Measurements from ENCODE around the gene CD59. TPM values are rescaled to one million over a fixed set of nuclear protein-coding genes. Genes with fewer than 3 reads are reported as not detected.
A peak's percentile ranks its signal among the peaks of the same experiment; 100 is the strongest.

Gene CD59
- total RNA-seq, 1 experiment from 2014 or later, result 736 TPM

- in situ Hi-C loops (cut with HindIII; ENCODE audit: low pct_unique_long_range_greater_than_20kb, low sequenced_read_pairs), result no loop called here
- Histone ChIP-seq H3K27ac (ENCODE audit: low read length) (no peak overlapping the region), H3K4me1 (ENCODE audit: control insufficient read depth, insufficient read depth, low read length) (no peaks in the 10 kb centered on the region), H3K36me3 (ENCODE audit: control insufficient read depth, insufficient read depth, low read length) (no peaks in the 10 kb centered on the region), H3K27me3 (ENCODE audit: control insufficient read depth, insufficient read depth, low read length) (no peaks in the 10 kb centered on the region), H3K9me3 (ENCODE audit: control insufficient read depth, insufficient read depth, low read depth, low read length) (no peaks in the 10 kb centered on the region), H3K4me3 (ENCODE audit: low read depth in 2 of 2, low read length in 2 of 2) (no peak overlapping the region)
- TF ChIP-seq SIN3A (IDR thresholded peaks at IDR 0.05; ENCODE audit: borderline replicate concordance, insufficient read depth, low read depth, low read length), result no peak
- TF ChIP-seq CTCF (IDR thresholded peaks at IDR 0.05), result no peak
- no peak for TF ChIP-seq POLR2AphosphoS5 (IDR thresholded peaks at IDR 0.05; ENCODE audit: low read depth, low read length)
- TF ChIP-seq REST (IDR thresholded peaks at IDR 0.05; ENCODE audit: insufficient read depth in 1 of 2, low read depth in 2 of 2, low read length in 1 of 2), result no peak
- no peak for TF ChIP-seq TCF7L2 (IDR thresholded peaks at IDR 0.05; ENCODE audit: low read depth, low read length)
- intact Hi-C loops (cut with micrococcal nuclease; ENCODE audit: unreplicated experiment), result no loop called here
- ATAC-seq (no peak), DNase-seq (ENCODE audit: low read depth, low spot score) (no peak)
- no TSS peak for BruUV-seq (replicated peaks)
- ChIA-PET CTCF (interaction anchor here (0.6 kb wide), 1 partner anchor 263 kb away, joined by 8 read pairs; no protein-coding TSS in a partner anchor), POLR2A (no interaction called here)
Observed at GRCh38 chr11:33668951-33669596, 67.1 kb downstream of the CD59 start.

GRCh38 chr11:33668468-33668825 lies 67.8 kb downstream of the CD59 start:
- in situ Hi-C loops (cut with HindIII; ENCODE audit: low pct_unique_long_range_greater_than_20kb, low sequenced_read_pairs), result no loop called here
- H3K9me3 ChIP-seq (ENCODE audit: control insufficient read depth, insufficient read depth, low read depth, low read length), result no peaks in the 10 kb centered on the region
- no peaks in the 10 kb centered on the region for H3K36me3 ChIP-seq (ENCODE audit: control insufficient read depth, insufficient read depth, low read length)
- BruUV-seq (replicated peaks), result TSS peak; percentile 73
- ChIA-PET CTCF (interaction anchor here (0.6 kb wide), 1 partner anchor 263 kb away, joined by 8 read pairs; no protein-coding TSS in a partner anchor), POLR2A (no interaction called here)
- no peak overlapping the region for H3K4me3 ChIP-seq (ENCODE audit: low read depth in 2 of 2, low read length in 2 of 2)
- no peaks in the 10 kb centered on the region for H3K4me1 ChIP-seq (ENCODE audit: control insufficient read depth, insufficient read depth, low read length)
- intact Hi-C loops (cut with micrococcal nuclease; ENCODE audit: unreplicated experiment), result no loop called here
- H3K27ac ChIP-seq (ENCODE audit: low read length), result no peak overlapping the region
- H3K27me3 ChIP-seq (ENCODE audit: control insufficient read depth, insufficient read depth, low read length), result no peaks in the 10 kb centered on the region
- ATAC-seq (no peak), DNase-seq (ENCODE audit: low read depth, low spot score) (no peak)
- TF ChIP-seq REST (IDR thresholded peaks at IDR 0.05; ENCODE audit: insufficient read depth in 1 of 2, low read depth in 2 of 2, low read length in 1 of 2) (no peak), CTCF (IDR thresholded peaks at IDR 0.05) (no peak), SIN3A (IDR thresholded peaks at IDR 0.05; ENCODE audit: borderline replicate concordance, insufficient read depth, low read depth, low read length) (no peak), POLR2AphosphoS5 (IDR thresholded peaks at IDR 0.05; ENCODE audit: low read depth, low read length) (no peak), TCF7L2 (IDR thresholded peaks at IDR 0.05; ENCODE audit: low read depth, low read length) (no peak)
